A673 (cell line): ENCODE results near the gene ATP8B1. TPM values are rescaled to one million over a fixed set of nuclear protein-coding genes. Genes with fewer than 3 reads are reported as not detected.

Experiments used
- BruUV-seq: library from RNA; stranded (reverse); fragments of 400-500 nt; replicated peaks from 2 replicates; lab custom pipeline; 2021; lab: Mats Ljungman, UMichigan
- CTCF ChIA-PET: fragments of 300-600 bp; sonication (Branson Sonifier 250); formaldehyde crosslinking; loops from one replicate; lab custom pipeline; 2022; ENCODE audit warnings: antibody characterized with exemption; lab: Charles Lee
- POLR2A ChIA-PET: fragments of 300-600 bp; sonication (Branson Sonifier 250); formaldehyde crosslinking; loops from one replicate; lab custom pipeline; 2022; ENCODE audit warnings: antibody characterized with exemption; ENCODE audit not compliant: low non-redundant PET; lab: Charles Lee
- DNase-seq: peaks from one replicate; pipeline ENCODE4 v3.0.0-alpha.2; 2015; ENCODE audit warnings: low spot score
- H3K27ac ChIP-seq: fragments of 200-600 bp; sonication (generic); 2 replicates; pipeline ENCODE4 v1.5.1; 2016; ENCODE audit warnings: mixed run types, low read depth, mild to moderate bottlenecking, mixed read lengths, antibody characterized with exemption, low read length; ENCODE audit not compliant: poor library complexity, severe bottlenecking
- H3K27me3 ChIP-seq: fragments of 200-600 bp; sonication (generic); replicated peaks from 2 replicates; pipeline ENCODE4 v1.6.1; 2017; ENCODE audit warnings: mixed run types, low read depth, mild to moderate bottlenecking, mixed read lengths, antibody characterized with exemption, low read length; ENCODE audit not compliant: insufficient read depth, poor library complexity
- H3K36me3 ChIP-seq: fragments of 200-600 bp; sonication (generic); 2 replicates; pipeline ENCODE4 v1.6.1; 2016; ENCODE audit warnings: mixed run types, mild to moderate bottlenecking, mixed read lengths, antibody characterized with exemption, low read length; ENCODE audit not compliant: insufficient read depth, poor library complexity, severe bottlenecking
- H3K4me1 ChIP-seq: fragments of 200-600 bp; sonication (generic); 2 replicates; pipeline ENCODE4 v1.6.1; 2017; ENCODE audit warnings: mixed run types, mild to moderate bottlenecking, mixed read lengths, antibody characterized with exemption, low read length; ENCODE audit not compliant: insufficient read depth, poor library complexity, severe bottlenecking
- H3K4me3 ChIP-seq: fragments of 200-600 bp; sonication (generic); 2 replicates; pipeline ENCODE4 v1.5.1; 2016; ENCODE audit warnings: low read depth, mixed run types, mild to moderate bottlenecking, mixed read lengths, low read length; ENCODE audit not compliant: poor library complexity, severe bottlenecking
- H3K9me3 ChIP-seq: fragments of 200-600 bp; sonication (generic); 2 replicates; pipeline ENCODE4 v1.6.1; 2016; ENCODE audit warnings: mixed run types, low read depth, mild to moderate bottlenecking, mixed read lengths, antibody characterized with exemption, low read length; ENCODE audit not compliant: poor library complexity, severe bottlenecking
- EZH2 ChIP-seq: fragments of 200-600 bp; sonication (generic); IDR thresholded peaks from 2 replicates; pipeline ENCODE4 v1.6.1; 2017; ENCODE audit warnings: borderline replicate concordance, low read depth, mild to moderate bottlenecking, mixed read lengths, antibody characterized with exemption, low read length; ENCODE audit not compliant: poor library complexity, severe bottlenecking
- intact Hi-C: fragments of 100-400 bp; cut with micrococcal nuclease; formaldehyde crosslinking; loops from one replicate; pipeline ENCODE4 v1.10.0; 2022; ENCODE audit not compliant: unreplicated experiment
- total RNA-seq: library from RNA; stranded (reverse); gene quantifications from 2 replicates; pipeline ENCODE4 v1.2.3, GENCODE V29; 2021
- TF ChIP-seq, protein P1 (sequence below): fragments of 300-800, 200-600 bp; sonication (generic); conservative IDR thresholded peaks from 2 replicates; pipeline ENCODE4 v1.5.1; 2017; ENCODE audit warnings: low read depth, mild to moderate bottlenecking, antibody characterized with exemption, low read length, moderate library complexity, mixed read lengths

ATP8B1 gene
- total RNA-seq, 1 experiment from 2014 or later: 35.6 TPM

DNA sequence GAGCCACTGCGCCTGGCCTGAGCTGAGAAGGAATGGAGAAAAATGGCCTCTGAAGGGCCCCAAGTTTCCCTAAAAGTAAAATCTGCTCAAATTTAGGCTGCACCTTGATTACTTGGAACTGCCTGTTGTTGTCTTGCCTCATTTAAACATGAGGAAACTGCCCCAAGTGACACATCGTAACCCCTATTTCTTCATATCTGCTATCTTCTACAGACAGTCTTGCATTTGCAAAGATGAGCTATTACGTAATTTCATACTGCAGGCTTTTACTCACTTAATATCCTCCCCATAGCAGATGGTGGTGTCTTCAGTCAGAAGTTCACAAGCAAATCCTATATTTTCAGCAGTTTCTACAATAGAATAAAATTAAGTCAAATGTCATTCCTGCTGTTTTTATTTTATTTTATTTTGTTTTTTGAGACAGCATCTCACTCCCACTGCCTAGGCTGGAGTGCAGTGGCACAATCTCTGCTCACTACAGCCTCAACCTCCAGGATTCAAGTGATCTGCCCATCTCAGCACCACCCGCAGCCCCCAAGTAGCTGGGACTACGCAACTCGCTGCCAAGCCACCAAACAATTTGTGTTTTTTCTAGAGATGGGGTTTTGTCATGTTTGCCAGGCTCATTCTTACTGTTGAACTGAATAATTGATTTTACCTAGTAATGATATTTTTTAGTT lies 136.2 kb downstream of the ATP8B1 start:
- DNase-seq: peak; percentile 61
- CTCF ChIA-PET: no interaction called here
- no peaks in the 10 kb centered on the region for H3K9me3 ChIP-seq
- BruUV-seq: no TSS peak
- peak overlapping the region; percentile 60 for H3K27ac ChIP-seq
- peaks cover 36% of the 10 kb centered on the region for H3K4me1 ChIP-seq
- H3K36me3 ChIP-seq: peaks cover 64% of the 10 kb centered on the region
- no peaks in the 10 kb centered on the region for H3K27me3 ChIP-seq
- intact Hi-C loops: no loop called here
- no peak for TF ChIP-seq EZH2
- TF ChIP-seq, protein P1, sequence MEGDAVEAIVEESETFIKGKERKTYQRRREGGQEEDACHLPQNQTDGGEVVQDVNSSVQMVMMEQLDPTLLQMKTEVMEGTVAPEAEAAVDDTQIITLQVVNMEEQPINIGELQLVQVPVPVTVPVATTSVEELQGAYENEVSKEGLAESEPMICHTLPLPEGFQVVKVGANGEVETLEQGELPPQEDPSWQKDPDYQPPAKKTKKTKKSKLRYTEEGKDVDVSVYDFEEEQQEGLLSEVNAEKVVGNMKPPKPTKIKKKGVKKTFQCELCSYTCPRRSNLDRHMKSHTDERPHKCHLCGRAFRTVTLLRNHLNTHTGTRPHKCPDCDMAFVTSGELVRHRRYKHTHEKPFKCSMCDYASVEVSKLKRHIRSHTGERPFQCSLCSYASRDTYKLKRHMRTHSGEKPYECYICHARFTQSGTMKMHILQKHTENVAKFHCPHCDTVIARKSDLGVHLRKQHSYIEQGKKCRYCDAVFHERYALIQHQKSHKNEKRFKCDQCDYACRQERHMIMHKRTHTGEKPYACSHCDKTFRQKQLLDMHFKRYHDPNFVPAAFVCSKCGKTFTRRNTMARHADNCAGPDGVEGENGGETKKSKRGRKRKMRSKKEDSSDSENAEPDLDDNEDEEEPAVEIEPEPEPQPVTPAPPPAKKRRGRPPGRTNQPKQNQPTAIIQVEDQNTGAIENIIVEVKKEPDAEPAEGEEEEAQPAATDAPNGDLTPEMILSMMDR: no peak
- no peak overlapping the region for H3K4me3 ChIP-seq
- POLR2A ChIA-PET: no interaction called here

DNA sequence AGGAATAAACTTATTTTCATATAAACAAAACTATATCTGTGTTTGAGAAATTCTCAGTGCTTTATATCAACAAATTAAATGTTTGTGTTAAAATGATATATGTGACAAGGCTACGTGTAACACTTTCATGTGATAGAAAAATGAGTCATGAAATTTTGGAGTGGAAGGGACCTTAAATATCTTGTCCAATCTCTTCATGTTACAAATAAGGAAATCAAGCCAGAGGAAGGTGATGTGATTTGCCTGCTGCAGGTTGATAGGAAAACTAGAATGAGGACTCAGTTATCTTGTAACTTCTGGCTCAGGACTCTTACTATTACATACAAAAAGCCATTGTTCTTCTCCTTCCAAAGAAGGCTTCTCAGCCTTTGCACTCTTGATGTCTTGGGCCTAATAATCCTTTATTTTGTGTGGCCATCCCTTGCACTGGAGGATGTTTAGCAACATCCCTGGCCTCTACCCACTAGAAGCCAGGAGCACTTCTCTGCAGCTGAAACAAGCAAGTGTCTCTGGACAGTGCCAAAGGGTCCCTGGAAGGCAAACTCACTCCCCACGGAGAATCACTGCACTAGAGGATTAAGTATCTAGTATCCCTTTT lies 138.4 kb downstream of the ATP8B1 start:
- intact Hi-C loops: no loop called here

DNA sequence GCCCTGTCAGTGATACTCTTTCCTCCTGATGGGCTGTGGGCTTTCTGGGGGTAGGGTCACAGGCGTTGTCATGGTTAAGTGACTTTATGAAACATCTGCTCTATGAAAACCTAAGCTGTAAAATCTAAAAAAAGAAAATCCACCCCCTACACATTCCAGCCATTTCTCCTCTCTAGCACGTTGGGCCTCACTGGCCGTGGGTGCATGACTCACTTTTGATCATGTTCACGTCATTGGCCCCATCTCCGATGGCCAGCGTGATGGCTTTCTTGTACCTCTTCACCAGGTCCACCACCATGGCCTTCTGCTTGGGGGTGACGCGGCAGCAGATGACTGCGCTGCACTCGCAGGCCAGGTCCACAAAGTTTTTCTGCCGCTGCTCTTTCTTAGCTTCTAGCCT lies 142.2 kb downstream of the ATP8B1 start:
- BruUV-seq: no TSS peak
- ChIA-PET CTCF (no interaction called here), POLR2A (no interaction called here)
- Histone ChIP-seq H3K4me1 (peaks cover 12% of the 10 kb centered on the region), H3K36me3 (peaks cover 67% of the 10 kb centered on the region), H3K27ac (peak overlapping the region; percentile 2), H3K27me3 (no peaks in the 10 kb centered on the region), H3K4me3 (no peak overlapping the region), H3K9me3 (peaks cover 2% of the 10 kb centered on the region)
- intact Hi-C loops: no loop called here
- TF ChIP-seq, protein P1: no peak
- no peak for TF ChIP-seq EZH2
- no peak for DNase-seq

More for the DNA sequence above, 138.4 kb downstream of the ATP8B1 start:
- Histone ChIP-seq H3K4me1 (peaks cover 36% of the 10 kb centered on the region), H3K27ac (peak overlapping the region; percentile 60), H3K36me3 (peaks cover 64% of the 10 kb centered on the region), H3K4me3 (no peak overlapping the region), H3K27me3 (no peaks in the 10 kb centered on the region), H3K9me3 (no peaks in the 10 kb centered on the region)
- TF ChIP-seq, protein P1: no peak
- no peak for TF ChIP-seq EZH2
- CTCF ChIA-PET: no interaction called here
- BruUV-seq: no TSS peak
- POLR2A ChIA-PET: no interaction called here
- no peak for DNase-seq
